HEK293T (cell line): ENCODE measurements around the gene EPB41L2.

Experiments
- ARNT ChIP-seq: fragments of 450-650 bp; IDR thresholded peaks from 2 replicates; pipeline ENCODE4 v1.6.1; 2017; ENCODE audit warnings: mild to moderate bottlenecking
- BHLHE40 ChIP-seq: fragments of 450-650 bp; IDR thresholded peaks from 2 replicates; pipeline ENCODE4 v1.6.1; 2016; ENCODE audit warnings: mild to moderate bottlenecking, moderate library complexity, borderline replicate concordance
- FOXA1 ChIP-seq: fragments of 450-650 bp; IDR thresholded peaks from 2 replicates; pipeline ENCODE4 v1.6.1; 2016; ENCODE audit warnings: mild to moderate bottlenecking
- HDGF ChIP-seq: fragments of 450-650 bp; IDR thresholded peaks from 2 replicates; pipeline ENCODE4 v1.6.1; 2017; ENCODE audit warnings: antibody characterized with exemption, borderline replicate concordance
- SP1 ChIP-seq: fragments of 450-650 bp; IDR thresholded peaks from 2 replicates; pipeline ENCODE4 v1.6.1; 2017
- SUZ12 ChIP-seq: fragments of 450-650 bp; IDR thresholded peaks from 2 replicates; pipeline ENCODE4 v1.6.1; 2016; ENCODE audit warnings: mild to moderate bottlenecking
- TF ChIP-seq, protein P1 (sequence below): fragments of 450-650 bp; IDR thresholded peaks from 2 replicates; pipeline ENCODE4 v1.6.1; 2016

GRCh38 chr6:131015630-131016263, 47.3 kb downstream of the EPB41L2 start:
- TF ChIP-seq FOXA1 (no peak), SUZ12 (no peak), SP1 (no peak), ARNT (no peak), BHLHE40 (no peak), HDGF (no peak)
- TF ChIP-seq, protein P1, sequence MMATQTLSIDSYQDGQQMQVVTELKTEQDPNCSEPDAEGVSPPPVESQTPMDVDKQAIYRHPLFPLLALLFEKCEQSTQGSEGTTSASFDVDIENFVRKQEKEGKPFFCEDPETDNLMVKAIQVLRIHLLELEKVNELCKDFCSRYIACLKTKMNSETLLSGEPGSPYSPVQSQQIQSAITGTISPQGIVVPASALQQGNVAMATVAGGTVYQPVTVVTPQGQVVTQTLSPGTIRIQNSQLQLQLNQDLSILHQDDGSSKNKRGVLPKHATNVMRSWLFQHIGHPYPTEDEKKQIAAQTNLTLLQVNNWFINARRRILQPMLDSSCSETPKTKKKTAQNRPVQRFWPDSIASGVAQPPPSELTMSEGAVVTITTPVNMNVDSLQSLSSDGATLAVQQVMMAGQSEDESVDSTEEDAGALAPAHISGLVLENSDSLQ = no peak
